HEK293T (cell line): Measurements from ENCODE around the gene KCTD20.

Experiments
- CTCF ChIA-PET: fragments of 350-600 bp; formaldehyde crosslinking; extraction: SDS; loops from one replicate; lab custom pipeline; 2021; ENCODE audit warnings: antibody characterized with exemption, inconsistent platforms; lab: Yijun Ruan, JAX
- POLR2A ChIA-PET: fragments of 350-600 bp; formaldehyde crosslinking; extraction: SDS; loops from one replicate; lab custom pipeline; 2020; ENCODE audit warnings: antibody characterized with exemption, inconsistent platforms; lab: Yijun Ruan, JAX
- DNase-seq: peaks from one replicate; pipeline ENCODE4 v3.0.0; 2012; ENCODE audit warnings: mixed read lengths; ENCODE audit errors: extremely low spot score
- ARNT ChIP-seq: fragments of 450-650 bp; IDR thresholded peaks from 2 replicates; pipeline ENCODE4 v1.6.1; 2017; ENCODE audit warnings: mild to moderate bottlenecking
- BHLHE40 ChIP-seq: fragments of 450-650 bp; IDR thresholded peaks from 2 replicates; pipeline ENCODE4 v1.6.1; 2016; ENCODE audit warnings: mild to moderate bottlenecking, moderate library complexity, borderline replicate concordance
- CTBP1 ChIP-seq: fragments of 450-650 bp; IDR thresholded peaks from 2 replicates; pipeline ENCODE4 v1.6.1; 2016; ENCODE audit warnings: borderline replicate concordance
- ELF4 ChIP-seq: fragments of 450-650 bp; IDR thresholded peaks from 2 replicates; pipeline ENCODE4 v1.6.1; 2017; ENCODE audit warnings: antibody characterized with exemption
- FOXA1 ChIP-seq: fragments of 450-650 bp; IDR thresholded peaks from 2 replicates; pipeline ENCODE4 v1.6.1; 2016; ENCODE audit warnings: mild to moderate bottlenecking
- FOXK2 ChIP-seq: fragments of 450-650 bp; IDR thresholded peaks from 2 replicates; pipeline ENCODE4 v1.6.1; 2016; ENCODE audit warnings: mild to moderate bottlenecking
- FOXM1 ChIP-seq: fragments of 450-650 bp; IDR thresholded peaks from 2 replicates; pipeline ENCODE4 v1.6.1; 2017; ENCODE audit warnings: mild to moderate bottlenecking, borderline replicate concordance
- HDGF ChIP-seq: fragments of 450-650 bp; IDR thresholded peaks from 2 replicates; pipeline ENCODE4 v1.6.1; 2017; ENCODE audit warnings: antibody characterized with exemption, borderline replicate concordance
- L3MBTL2 ChIP-seq: fragments of 450-650 bp; conservative IDR thresholded peaks from 2 replicates; pipeline ENCODE4 v1.6.1; 2016; ENCODE audit warnings: mild to moderate bottlenecking
- LEF1 ChIP-seq: fragments of 450-650 bp; IDR thresholded peaks from 2 replicates; pipeline ENCODE4 v1.6.1; 2017; ENCODE audit warnings: mild to moderate bottlenecking, borderline replicate concordance
- NFRKB ChIP-seq: fragments of 450-650 bp; IDR thresholded peaks from 2 replicates; pipeline ENCODE4 v1.6.1; 2016; ENCODE audit warnings: mild to moderate bottlenecking, moderate library complexity
- SP1 ChIP-seq: fragments of 450-650 bp; IDR thresholded peaks from 2 replicates; pipeline ENCODE4 v1.6.1; 2017
- SUZ12 ChIP-seq: fragments of 450-650 bp; IDR thresholded peaks from 2 replicates; pipeline ENCODE4 v1.6.1; 2016; ENCODE audit warnings: mild to moderate bottlenecking
- TARDBP ChIP-seq: fragments of 450-650 bp; IDR thresholded peaks from 2 replicates; pipeline ENCODE4 v1.6.1; 2016
- ZNF384 ChIP-seq: fragments of 450-650 bp; IDR thresholded peaks from 2 replicates; pipeline ENCODE4 v1.6.1; 2016
- TF ChIP-seq, protein P1 (sequence below): fragments of 450-650 bp; IDR thresholded peaks from 2 replicates; pipeline ENCODE4 v1.6.1; 2016

KCTD20 gene

DNA sequence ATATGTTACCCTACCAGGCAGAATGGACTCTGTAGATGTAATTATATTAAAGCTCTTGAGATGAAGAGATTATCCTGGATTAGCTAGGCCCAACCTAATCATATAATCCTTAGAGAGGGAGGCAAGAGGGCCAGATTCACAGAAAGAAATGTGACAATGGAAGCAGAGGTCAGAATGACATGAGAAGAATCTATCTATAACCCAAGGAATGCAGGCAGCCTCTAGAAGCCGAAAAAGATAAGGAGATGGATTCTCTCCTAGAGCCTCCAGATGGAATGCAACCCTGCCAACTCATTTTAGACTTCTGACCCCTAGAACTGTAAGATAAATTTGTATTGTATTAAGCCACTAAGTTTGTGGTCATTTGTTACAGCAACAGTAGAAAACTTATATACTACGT is 12.4 kb upstream of the KCTD20 start:
- no peak for DNase-seq
- ChIA-PET POLR2A (interaction anchor here (1.6 kb wide), 1 partner anchor 11 kb away, joined by 5 read pairs; no protein-coding TSS in a partner anchor), CTCF (interaction anchor here (0.6 kb wide), 1 partner anchor 305 kb away, joined by 3 read pairs; no protein-coding TSS in a partner anchor)
- TF ChIP-seq HDGF: no peak
- TF ChIP-seq FOXA1: no peak
- no peak for TF ChIP-seq CTBP1
- no peak for TF ChIP-seq L3MBTL2
- no peak for TF ChIP-seq SUZ12
- TF ChIP-seq FOXK2: no peak
- TF ChIP-seq TARDBP: no peak
- TF ChIP-seq ZNF384: no peak
- TF ChIP-seq BHLHE40: no peak
- TF ChIP-seq ELF4: no peak
- TF ChIP-seq FOXM1: no peak
- no peak for TF ChIP-seq ARNT
- TF ChIP-seq NFRKB: no peak
- no peak for TF ChIP-seq SP1
- TF ChIP-seq, protein P1, sequence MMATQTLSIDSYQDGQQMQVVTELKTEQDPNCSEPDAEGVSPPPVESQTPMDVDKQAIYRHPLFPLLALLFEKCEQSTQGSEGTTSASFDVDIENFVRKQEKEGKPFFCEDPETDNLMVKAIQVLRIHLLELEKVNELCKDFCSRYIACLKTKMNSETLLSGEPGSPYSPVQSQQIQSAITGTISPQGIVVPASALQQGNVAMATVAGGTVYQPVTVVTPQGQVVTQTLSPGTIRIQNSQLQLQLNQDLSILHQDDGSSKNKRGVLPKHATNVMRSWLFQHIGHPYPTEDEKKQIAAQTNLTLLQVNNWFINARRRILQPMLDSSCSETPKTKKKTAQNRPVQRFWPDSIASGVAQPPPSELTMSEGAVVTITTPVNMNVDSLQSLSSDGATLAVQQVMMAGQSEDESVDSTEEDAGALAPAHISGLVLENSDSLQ: no peak
- no peak for TF ChIP-seq LEF1

DNA sequence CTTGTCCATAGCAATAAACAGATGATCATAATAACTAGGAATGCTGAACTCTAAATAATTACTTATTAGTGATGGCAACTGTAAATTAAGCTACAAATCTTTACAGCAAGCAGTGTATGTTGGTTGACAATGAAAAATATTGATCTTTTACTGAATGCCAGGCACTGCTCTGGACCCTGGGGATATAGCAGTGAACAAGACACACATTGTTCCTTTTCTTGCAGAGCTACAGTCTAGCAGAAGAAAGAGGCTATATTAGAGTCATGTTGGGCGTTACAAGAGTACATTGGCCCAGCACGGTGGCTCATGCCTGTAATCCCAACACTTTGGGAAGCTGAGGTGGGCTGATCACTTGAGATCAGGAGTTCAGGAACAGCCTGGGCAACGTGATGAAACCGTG is 11.6 kb upstream of the KCTD20 start:
- TF ChIP-seq ZNF384 (no peak), SP1 (no peak), ELF4 (no peak), TARDBP (no peak), L3MBTL2 (no peak), FOXM1 (no peak), BHLHE40 (no peak), SUZ12 (no peak), CTBP1 (no peak), NFRKB (no peak)
- TF ChIP-seq, protein P1: no peak
- ChIA-PET POLR2A (interaction anchor here (1.6 kb wide), 1 partner anchor 10 kb away, joined by 5 read pairs; no protein-coding TSS in a partner anchor), CTCF (no interaction called here)
- DNase-seq: no peak

DNA sequence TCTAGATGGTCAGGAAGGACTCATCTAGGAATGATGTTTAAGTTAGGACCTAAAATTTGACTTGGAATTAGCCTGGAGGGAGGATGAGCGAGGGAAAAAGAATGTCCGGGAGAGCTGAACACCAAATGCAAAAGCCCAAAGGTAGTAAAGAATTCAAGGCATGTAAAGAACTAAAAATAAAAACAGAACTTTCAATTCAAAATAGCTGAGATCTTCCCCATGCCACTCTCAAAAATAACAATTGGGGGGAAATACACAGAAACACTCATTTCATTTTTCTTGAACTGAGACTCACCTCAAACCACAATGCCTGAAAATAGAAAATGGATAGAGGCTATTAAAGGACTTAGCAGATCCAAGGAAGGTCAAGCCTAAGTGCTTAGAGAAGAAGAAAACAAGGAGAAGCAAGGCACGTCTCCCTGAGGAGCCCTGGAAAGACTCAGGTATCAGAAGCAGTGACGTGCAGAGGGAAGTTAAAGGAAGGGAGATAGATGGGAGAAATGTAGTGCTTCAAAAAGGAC is 10.6 kb upstream of the KCTD20 start:
- POLR2A ChIA-PET: interaction anchor here (1.8 kb wide), 1 partner anchor 9 kb away, joined by 6 read pairs; no protein-coding TSS in a partner anchor
- CTCF ChIA-PET: interaction anchor here (0.6 to 0.7 kb wide), 2 partner anchors 9 to 1434 kb away, joined by 4 to 7 read pairs; no protein-coding TSS in a partner anchor
- TF ChIP-seq HDGF (no peak), FOXM1 (no peak), SP1 (no peak), FOXA1 (no peak), ARNT (no peak), BHLHE40 (no peak), LEF1 (no peak), ZNF384 (no peak), FOXK2 (no peak), L3MBTL2 (no peak), SUZ12 (no peak), TARDBP (no peak), ELF4 (no peak), CTBP1 (no peak)
- DNase-seq: no peak

DNA sequence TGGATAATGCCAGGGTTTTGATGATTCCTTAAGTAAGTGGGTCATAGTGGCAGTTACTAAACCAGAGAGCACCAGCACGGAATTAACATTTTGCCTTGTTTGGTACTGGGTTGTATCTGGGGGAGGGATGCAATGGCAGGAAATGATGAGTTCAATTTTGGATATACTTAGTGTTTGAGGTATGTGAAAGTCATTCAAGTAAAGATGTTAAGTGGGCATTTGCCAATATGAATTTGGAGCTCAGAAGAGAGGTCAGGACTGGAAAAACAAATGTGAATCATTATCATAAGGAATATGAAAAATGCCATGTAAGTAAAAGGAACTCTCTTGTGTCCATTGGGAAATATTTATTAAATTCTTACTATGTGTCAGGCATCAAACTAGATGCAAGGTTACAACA is 6.3 kb upstream of the KCTD20 start:
- no peak for DNase-seq
- CTCF ChIA-PET: no interaction called here
- POLR2A ChIA-PET: interaction anchor here (2.1 kb wide), 1 partner anchor 13 kb away, joined by 13 read pairs; no protein-coding TSS in a partner anchor
- TF ChIP-seq ZNF384 (no peak), TARDBP (no peak), HDGF (no peak), NFRKB (no peak), FOXK2 (no peak), ELF4 (no peak), SUZ12 (no peak), SP1 (no peak), CTBP1 (no peak), FOXM1 (no peak), LEF1 (no peak), ARNT (no peak), L3MBTL2 (no peak)
- TF ChIP-seq, protein P1: no peak

DNA sequence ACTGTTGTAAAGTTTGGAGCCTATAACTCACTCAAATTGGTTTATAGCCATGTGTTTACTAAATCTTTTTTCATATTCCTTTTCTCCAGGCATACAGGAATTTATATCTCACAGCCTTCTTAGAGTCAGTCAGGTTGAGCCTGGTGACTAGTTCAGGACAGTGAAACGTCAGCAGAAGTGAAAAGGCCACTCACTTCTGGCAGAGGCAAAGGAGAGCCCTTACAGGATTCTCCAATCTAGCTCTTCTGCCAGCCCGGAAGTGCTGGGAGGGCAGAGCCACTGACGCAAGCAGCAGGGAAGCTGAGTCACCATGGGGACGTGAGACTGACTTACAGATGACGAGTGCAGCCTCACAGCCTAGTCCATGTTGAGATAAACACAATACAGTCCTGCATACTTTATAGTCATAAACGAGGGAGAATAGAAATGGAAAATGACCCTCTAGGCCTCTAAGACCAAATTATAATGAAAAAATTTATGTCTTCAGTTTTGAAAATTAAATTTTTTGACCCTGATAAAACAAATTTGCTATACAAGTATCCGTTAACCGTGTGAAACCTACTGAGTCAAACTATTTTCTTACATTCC is 1.4 kb upstream of the KCTD20 start:
- POLR2A ChIA-PET: interaction anchor here (0.9 to 1.7 kb wide), 4 partner anchors 11 to 22 kb away, joined by 3 to 29 read pairs (median 4); no protein-coding TSS in a partner anchor
- peak; percentile 89 for DNase-seq
- TF ChIP-seq LEF1: no peak
- TF ChIP-seq, protein P1: peak; percentile 89
- TF ChIP-seq ELF4: peak; percentile 77
- TF ChIP-seq SP1: no peak
- CTCF ChIA-PET: no interaction called here
